Activated T-helper 1 cell treated with anti-CD3 and anti-CD28 coated beads, Interleukin-12 subunit alpha, Interleukin-12 subunit beta, Interleukin-2, Interleukin-4 antibody, amounts not matched to agents 30 ng/mL and 10 ng/mL and 1 ng/mL, durations not matched to agents 14 hours and 24 hours and 36 hours (primary cell): ENCODE data around the gene PNPO. TPM values are rescaled to one million over a fixed set of nuclear protein-coding genes. Genes with fewer than 3 reads are reported as not detected.
A peak's percentile ranks its signal among the peaks of the same experiment; 100 is the strongest.

Source experiments
- DNase-seq: peaks from one replicate; pipeline ENCODE4 v3.0.0; 2021; ENCODE audit warnings: low spot score
- H3K27ac Mint-ChIP-seq: one replicate; pipeline ENCODE4 v1.8.0; 2021; ENCODE audit warnings: mild to moderate bottlenecking, mixed read lengths
- H3K27me3 Mint-ChIP-seq: one replicate; pipeline ENCODE4 v1.8.0; 2022; ENCODE audit warnings: mild to moderate bottlenecking, moderate library complexity, mixed read lengths; ENCODE audit not compliant: insufficient read depth
- H3K36me3 Mint-ChIP-seq: one replicate; pipeline ENCODE4 v1.8.0; 2021; ENCODE audit warnings: low read depth, mixed read lengths
- H3K4me1 Mint-ChIP-seq: one replicate; pipeline ENCODE4 v1.8.0; 2021; ENCODE audit warnings: low read depth, mixed read lengths
- H3K4me3 Mint-ChIP-seq: one replicate; pipeline ENCODE4 v1.8.0; 2021; ENCODE audit warnings: mild to moderate bottlenecking, moderate library complexity, mixed read lengths
- H3K9me3 Mint-ChIP-seq: one replicate; pipeline ENCODE4 v1.8.0; 2021; ENCODE audit warnings: mixed read lengths
- intact Hi-C: fragments of 100-400 bp; cut with micrococcal nuclease; formaldehyde crosslinking; loops from one replicate; pipeline ENCODE4 v1.15.1; 2024
- total RNA-seq: library from RNA; stranded (reverse); gene quantifications from 2 replicates; pipeline ENCODE4 v1.2.3, GENCODE V29; 2022

PNPO gene
- total RNA-seq, 1 donor from 2014 or later: 58.8 TPM

DNA sequence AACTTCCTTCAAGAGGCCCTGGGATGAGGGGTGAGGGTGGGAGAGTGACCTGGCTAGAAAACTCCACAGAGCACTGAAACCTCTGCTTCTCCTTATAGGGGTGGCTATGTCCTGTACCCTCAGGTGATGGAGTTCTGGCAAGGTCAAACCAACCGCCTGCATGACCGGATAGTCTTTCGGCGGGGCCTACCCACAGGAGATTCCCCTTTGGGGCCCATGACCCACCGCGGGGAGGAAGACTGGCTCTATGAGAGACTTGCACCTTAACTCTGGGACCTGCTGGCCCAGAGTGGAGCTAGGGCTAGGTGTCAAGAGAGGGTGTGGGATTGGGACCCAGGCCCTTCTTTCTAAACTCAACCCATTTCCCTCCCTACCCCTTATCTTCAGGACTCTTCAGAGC is 5.1 kb downstream of the PNPO start:
- no peaks in the 10 kb centered on the region for H3K27me3 Mint-ChIP-seq
- H3K36me3 Mint-ChIP-seq: peaks cover 37% of the 10 kb centered on the region
- no peak for DNase-seq
- intact Hi-C loops: no loop called here
- H3K4me3 Mint-ChIP-seq: no peak overlapping the region
- H3K27ac Mint-ChIP-seq: no peak overlapping the region
- no peaks in the 10 kb centered on the region for H3K9me3 Mint-ChIP-seq
- peaks cover 61% of the 10 kb centered on the region for H3K4me1 Mint-ChIP-seq

DNA sequence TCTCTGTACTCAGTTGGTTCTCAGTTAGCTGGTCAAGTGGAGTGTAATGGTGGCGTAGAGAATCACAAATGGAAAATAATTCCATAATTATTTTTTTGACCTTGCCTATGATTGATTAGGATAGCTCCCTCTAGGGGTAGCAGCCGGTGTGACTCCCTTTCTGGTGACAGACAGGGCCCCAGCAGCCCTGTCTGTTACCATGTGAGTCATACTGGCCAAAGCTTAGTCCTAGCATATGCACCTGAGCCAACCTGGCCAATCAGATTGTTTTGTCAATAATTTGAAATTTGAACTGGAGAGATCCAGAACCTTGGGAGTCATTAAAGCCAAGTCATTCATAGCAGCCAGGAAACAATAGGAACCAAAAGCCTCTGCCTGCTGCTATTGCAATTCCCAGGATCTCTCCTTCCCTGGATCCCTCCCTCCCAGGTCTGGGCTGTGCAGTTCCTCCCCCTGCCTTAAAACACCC is 5.6 kb downstream of the PNPO start:
- Mint-ChIP-seq H3K36me3 (peaks cover 37% of the 10 kb centered on the region), H3K27me3 (no peaks in the 10 kb centered on the region), H3K4me3 (no peak overlapping the region), H3K4me1 (peaks cover 59% of the 10 kb centered on the region), H3K9me3 (no peaks in the 10 kb centered on the region), H3K27ac (peak overlapping the region; percentile 27)
- intact Hi-C loops: loop anchor here (1.0 kb wide), 2 partner anchors 52 to 106 kb away; partner anchors contain the start of gene SCRN2
- DNase-seq: peak; percentile 55

DNA sequence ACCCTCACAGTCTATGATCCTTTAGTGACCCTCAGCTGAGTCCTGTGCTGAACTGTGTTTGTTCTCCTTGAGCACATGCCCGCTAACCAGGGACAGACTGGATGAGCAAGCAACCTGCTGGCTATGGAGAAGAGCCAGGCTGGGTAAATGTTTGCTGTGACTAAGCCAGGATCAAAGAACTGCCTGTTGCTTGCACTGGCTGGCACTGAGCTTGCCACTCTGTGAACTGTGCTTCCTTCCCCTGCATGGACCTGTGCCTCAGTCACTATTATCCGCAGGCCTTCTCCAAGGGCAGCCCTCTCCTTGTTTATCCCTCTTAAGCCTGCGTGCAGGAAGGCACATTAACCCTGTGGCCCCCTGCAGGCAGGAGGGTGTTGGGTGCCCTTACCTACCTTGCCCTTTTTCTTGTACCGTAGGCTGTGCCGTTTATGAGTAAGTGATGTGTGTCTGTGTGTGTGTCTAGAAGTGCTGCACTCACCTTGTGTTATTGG is 7.4 kb downstream of the PNPO start:
- H3K4me1 Mint-ChIP-seq: peaks cover 46% of the 10 kb centered on the region
- H3K27me3 Mint-ChIP-seq: no peaks in the 10 kb centered on the region
- H3K9me3 Mint-ChIP-seq: no peaks in the 10 kb centered on the region
- no peak for DNase-seq
- peaks cover 35% of the 10 kb centered on the region for H3K36me3 Mint-ChIP-seq
- intact Hi-C loops: loop anchor here (1.0 to 2.0 kb wide), 4 partner anchors 7 to 126 kb away; partner anchors contain the start of gene PNPO
- H3K4me3 Mint-ChIP-seq: peak overlapping the region; percentile 70
- H3K27ac Mint-ChIP-seq: peak overlapping the region; percentile 69

DNA sequence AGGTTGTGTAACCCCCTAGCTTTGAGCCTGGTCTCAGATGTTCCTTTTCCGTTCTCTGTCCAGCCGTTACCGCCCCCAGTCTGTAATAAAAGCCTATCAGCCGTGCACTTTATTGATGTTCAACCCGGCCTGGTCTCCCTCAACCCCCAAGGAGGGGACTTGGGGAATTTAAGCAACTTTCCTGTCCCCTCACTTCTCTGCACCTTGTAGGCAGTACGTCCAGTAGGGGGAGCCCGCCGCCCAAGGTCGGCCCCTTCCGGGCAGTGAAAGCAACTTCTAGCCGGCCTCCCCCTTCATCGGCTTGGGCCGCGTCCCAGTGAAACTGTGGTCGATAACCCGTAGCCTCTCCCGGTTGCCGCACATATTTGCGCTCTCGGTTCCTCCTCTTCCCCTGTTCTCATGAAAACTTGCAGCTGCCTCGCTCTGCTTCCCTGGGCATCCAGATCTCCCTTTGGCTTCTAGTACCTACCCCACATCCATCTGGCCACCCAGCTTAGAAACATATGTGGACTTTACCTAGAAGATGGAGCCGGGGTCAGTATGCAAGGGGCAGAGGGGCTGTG is 7.9 kb downstream of the PNPO start:
- H3K4me1 Mint-ChIP-seq: peaks cover 41% of the 10 kb centered on the region
- peak; percentile 76 for DNase-seq
- intact Hi-C loops: loop anchor here (1.0 to 2.0 kb wide), 4 partner anchors 8 to 125 kb away; partner anchors contain the start of gene PNPO
- H3K4me3 Mint-ChIP-seq: peak overlapping the region; percentile 70
- no peaks in the 10 kb centered on the region for H3K9me3 Mint-ChIP-seq
- peak overlapping the region; percentile 76 for H3K27ac Mint-ChIP-seq
- H3K27me3 Mint-ChIP-seq: no peaks in the 10 kb centered on the region
- peaks cover 31% of the 10 kb centered on the region for H3K36me3 Mint-ChIP-seq

DNA sequence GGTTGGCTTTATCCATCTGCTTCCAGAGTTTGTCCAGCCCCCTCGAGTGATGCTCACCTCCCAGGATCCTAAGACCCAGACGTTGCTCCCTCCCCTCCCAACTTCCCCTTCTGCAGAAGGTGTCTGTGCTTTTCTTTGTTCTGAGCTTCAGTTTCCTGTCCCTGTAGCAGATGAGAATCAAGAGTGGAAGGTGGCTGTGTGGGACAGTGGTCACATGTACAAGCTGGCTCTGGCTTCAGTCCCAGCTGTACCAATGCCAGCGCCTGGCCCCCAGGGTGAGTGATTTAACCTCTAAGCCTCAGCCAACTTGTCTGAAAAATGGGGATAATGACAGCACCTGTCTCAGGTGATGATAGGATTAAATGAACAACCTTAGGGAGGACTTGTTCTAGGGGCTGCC is 8.6 kb downstream of the PNPO start:
- peaks cover 26% of the 10 kb centered on the region for H3K36me3 Mint-ChIP-seq
- H3K27ac Mint-ChIP-seq: peak overlapping the region; percentile 76
- no peak for DNase-seq
- H3K27me3 Mint-ChIP-seq: no peaks in the 10 kb centered on the region
- H3K9me3 Mint-ChIP-seq: no peaks in the 10 kb centered on the region
- peaks cover 34% of the 10 kb centered on the region for H3K4me1 Mint-ChIP-seq
- H3K4me3 Mint-ChIP-seq: peak overlapping the region; percentile 34
- intact Hi-C loops: loop anchor here (1.0 to 2.0 kb wide), 4 partner anchors 9 to 124 kb away; partner anchors contain the start of gene PNPO

DNA sequence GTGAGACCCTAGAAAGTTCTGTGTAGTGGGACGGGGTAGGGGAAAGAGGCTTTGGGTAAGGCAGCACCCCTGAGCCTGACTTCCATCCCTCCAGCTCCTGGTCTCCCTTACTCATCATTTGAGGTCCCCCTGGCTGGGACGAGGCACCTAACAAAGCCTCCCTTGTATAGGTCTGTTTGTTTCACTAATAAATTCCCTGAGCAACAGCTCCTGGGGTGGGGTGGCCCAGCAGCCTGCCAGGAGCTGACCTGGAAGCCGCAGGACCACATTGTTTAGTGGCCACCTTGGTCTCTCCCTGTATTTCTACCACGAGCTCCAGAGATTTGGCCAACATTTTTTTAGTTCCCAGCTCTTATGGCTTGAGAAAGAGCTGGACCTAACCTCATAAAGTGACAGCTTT is 9.1 kb downstream of the PNPO start:
- Mint-ChIP-seq H3K4me1 (peaks cover 29% of the 10 kb centered on the region), H3K27ac (no peak overlapping the region), H3K4me3 (no peak overlapping the region), H3K36me3 (peaks cover 21% of the 10 kb centered on the region), H3K27me3 (no peaks in the 10 kb centered on the region), H3K9me3 (no peaks in the 10 kb centered on the region)
- intact Hi-C loops: no loop called here
- no peak for DNase-seq

DNA sequence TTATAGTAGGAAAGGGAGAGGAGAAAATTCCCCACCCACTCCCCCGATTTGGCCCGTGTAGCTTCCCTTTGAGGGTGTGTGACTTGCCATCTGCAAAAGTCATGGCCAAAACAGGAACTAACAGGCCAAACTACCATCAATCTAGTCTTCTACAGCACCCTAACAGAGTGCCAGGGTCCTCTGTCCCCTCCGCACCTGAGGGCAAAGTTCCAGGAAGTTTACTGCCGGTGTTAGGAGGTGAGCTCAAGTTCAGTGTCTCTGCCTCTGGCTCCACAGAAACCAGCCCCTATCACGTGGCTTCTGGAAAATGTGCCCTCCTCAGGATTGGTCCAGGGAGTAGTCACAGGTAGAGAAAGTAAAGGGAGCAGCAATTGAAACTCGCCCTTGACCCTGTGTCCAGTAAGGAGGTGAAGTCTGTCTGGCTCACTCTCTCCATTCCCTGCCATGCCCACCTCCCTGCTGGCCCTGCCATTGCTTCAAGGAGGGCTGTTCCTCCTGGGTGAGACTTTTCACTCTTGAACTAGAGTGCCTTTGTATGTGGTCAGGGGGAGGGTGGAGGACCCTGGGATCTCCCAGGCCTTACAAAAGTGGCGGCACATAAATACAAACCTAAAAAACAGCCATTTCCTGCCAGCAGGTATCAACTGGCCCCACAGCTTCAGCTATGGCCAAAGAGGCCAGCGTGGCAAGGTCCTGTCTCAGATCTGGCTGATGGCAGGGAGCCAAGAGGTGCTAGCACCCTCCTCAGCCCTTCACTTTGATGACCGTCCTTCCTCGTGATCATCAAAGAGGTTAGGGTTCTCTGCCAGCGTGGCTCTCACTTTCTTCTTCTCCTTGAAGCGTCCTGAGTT is 11.0 kb downstream of the PNPO start:
- Mint-ChIP-seq H3K27me3 (no peaks in the 10 kb centered on the region), H3K4me3 (no peak overlapping the region), H3K36me3 (peaks cover 13% of the 10 kb centered on the region), H3K4me1 (peaks cover 17% of the 10 kb centered on the region), H3K9me3 (no peaks in the 10 kb centered on the region), H3K27ac (no peak overlapping the region)
- intact Hi-C loops: no loop called here
- DNase-seq: no peak

DNA sequence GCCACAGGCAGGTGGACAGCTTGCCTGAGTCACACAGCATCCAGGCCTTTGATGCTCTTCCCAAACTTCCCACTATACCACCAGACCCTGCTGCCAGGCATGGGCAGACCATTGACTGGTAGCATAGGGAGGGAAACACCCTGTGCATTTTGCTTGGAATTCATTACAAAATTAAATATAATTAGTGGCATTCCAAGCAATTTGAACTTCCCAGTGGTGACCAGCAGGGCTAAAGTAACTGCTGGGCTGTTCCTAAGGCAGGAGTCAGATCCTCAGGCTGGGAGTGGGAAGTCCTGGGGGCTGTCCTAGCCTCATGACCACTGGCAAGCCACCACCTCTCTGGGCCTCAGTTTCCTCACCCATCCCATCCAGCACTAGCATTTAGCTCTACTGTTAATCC is 12.5 kb downstream of the PNPO start:
- intact Hi-C loops: no loop called here
- Mint-ChIP-seq H3K27ac (no peak overlapping the region), H3K9me3 (no peaks in the 10 kb centered on the region), H3K27me3 (no peaks in the 10 kb centered on the region), H3K4me3 (no peak overlapping the region), H3K36me3 (peaks cover 7% of the 10 kb centered on the region), H3K4me1 (peaks cover 13% of the 10 kb centered on the region)
- no peak for DNase-seq

DNA sequence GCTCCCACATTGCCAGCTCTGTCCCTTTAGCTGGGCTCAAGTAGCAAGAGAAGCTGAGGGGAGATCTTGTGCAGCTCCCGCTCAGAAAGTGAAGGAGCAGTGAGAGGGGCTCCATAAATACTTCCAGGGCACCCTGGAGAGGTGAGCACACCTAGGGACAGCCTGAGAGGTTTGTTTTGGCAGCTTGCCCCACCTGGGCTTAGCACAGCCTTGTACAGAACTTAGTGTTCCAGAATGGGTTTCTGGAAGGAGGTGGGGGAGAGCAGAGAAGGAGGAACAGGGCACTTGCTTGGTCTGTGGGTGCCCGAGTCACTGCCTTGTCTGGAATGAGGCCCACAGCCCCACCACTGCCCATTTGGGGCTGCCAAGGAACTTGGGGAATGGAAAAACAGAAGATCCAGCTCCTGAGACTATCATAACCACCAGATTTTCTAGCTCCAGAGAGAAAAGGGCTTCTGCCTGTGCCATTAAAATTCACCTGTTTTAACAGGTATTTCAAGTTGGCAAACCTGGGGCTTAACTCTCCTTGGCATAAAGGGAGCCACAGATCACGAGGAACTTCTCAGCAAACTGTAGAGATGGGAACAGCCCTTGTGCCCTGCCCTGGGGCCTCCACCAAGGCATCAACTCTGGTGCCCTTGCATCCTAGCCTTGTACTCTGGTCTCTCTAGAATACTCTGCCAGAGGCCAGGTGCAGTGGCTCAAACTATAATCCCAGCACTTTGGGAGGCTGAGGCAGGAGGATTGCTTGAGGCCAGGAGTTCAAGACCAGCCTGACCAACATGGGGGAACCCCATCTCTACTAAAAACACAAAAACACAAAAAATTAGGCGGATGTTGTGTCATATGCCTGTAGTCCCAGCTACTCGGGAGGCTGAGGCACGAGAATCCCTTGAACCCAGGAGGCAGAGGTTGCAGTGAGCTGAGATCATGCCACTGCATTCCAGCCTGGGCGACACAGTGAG is 14.4 kb downstream of the PNPO start:
- no peak overlapping the region for H3K4me3 Mint-ChIP-seq
- DNase-seq: no peak
- H3K4me1 Mint-ChIP-seq: no peaks in the 10 kb centered on the region
- intact Hi-C loops: no loop called here
- H3K27ac Mint-ChIP-seq: no peak overlapping the region
- no peaks in the 10 kb centered on the region for H3K27me3 Mint-ChIP-seq
- H3K9me3 Mint-ChIP-seq: no peaks in the 10 kb centered on the region
- H3K36me3 Mint-ChIP-seq: no peaks in the 10 kb centered on the region

DNA sequence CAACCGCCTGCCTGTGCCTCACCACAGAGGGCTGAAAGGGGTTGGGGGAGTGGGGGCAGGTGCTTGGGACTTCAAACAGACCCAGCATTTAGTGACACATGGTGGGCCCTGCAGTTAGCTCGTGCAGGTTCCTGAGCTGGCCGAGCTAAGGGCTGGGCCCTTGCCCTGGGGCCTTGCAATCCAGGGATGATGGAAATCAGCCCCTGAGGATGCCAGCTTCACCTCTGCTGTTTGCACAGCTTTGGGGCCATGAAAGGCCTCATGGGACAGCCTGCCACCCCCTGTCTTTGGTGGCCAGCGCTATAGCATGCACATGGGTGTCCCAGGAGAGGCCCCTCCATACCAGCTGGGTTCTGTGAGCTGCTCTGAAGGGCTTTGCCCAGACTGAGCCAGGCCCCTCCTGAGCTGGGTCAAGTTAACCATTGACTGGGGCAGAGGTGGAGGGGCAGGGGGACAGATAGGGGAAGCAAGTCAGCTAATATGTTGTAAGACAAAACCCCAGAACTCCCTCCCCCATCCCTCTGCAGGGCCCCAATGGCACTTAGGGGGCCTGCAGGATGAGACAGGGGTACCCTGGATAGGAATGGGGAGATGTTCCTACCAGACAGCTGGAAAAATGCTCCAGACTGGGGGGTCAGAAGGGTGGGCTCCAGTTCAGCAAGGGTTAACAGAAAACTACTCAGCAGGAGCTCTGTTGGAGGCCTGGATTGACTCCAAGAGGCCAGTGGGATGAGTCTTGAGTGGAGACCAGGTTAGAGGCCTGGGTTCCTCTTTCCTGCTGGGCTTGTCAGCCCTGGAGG is 15.6 kb downstream of the PNPO start:
- no peak overlapping the region for H3K4me3 Mint-ChIP-seq
- H3K36me3 Mint-ChIP-seq: no peaks in the 10 kb centered on the region
- H3K4me1 Mint-ChIP-seq: no peaks in the 10 kb centered on the region
- H3K27ac Mint-ChIP-seq: no peak overlapping the region
- no peaks in the 10 kb centered on the region for H3K9me3 Mint-ChIP-seq
- DNase-seq: no peak
- peaks cover 2% of the 10 kb centered on the region for H3K27me3 Mint-ChIP-seq
- intact Hi-C loops: no loop called here

DNA sequence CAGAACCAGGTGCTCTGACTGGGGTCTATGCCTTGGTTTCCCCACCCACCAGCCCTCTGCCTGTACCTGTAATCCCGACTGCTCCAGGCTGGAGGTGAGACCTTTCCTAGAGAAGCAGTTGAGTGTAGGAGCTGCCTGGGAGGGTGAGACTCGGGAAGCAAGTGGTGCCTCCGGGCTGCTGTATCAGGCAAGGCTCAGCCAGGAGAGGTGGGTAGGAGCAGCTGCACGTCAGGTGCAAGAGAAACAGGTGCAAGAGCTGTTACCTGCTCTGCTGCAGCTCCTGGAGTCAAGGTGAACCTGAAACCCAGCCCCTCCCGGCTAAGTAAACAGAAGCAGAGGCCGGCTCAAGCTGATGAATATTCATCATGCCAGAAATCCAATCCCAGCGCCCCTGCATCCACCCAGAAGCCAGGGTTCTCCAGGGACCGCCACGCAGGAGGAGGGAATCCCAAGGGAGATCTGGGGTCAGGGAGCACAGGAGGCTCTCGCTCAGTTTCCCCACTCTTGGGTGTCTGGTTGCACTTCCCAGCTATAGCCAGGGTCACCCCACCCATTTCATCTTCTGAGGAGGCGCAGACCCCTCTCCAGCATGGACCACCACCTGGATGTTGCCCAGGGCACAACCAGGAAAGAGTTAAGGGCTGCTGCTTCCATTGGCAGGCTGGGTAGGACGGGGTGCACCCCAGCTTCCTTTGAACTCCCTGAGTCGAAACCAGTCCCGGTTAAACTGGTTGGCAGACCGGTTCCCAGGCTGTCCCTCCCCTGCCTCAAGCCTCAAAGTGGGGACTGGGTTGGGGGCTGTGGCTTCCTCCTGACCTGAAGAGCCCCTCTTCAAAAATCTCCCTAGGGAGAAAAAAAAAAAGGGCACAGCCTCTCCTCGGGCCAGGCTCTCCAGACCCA is 16.5 kb downstream of the PNPO start, which contains the start of gene PRR15L:
Gene PRR15L, minus strand, starts transcription at position 293 of the 900 bp plus-strand sequence. CDS start 4,649 bp downstream, outside the sequence.
- Mint-ChIP-seq H3K27ac (no peak within 1 kb of the TSS), H3K27me3 (peaks cover 2% of the 10 kb centered on the region), H3K4me1 (no peaks in the 10 kb centered on the region), H3K9me3 (no peaks in the 10 kb centered on the region), H3K4me3 (no peak within 1 kb of the TSS), H3K36me3 (no peaks in the 10 kb centered on the region)
- intact Hi-C loops: no loop called here
- no peak for DNase-seq
